GM21526 (cell line): Measurements from ENCODE around the gene SLC51A.
"Not testable (repeated sequence)": the region's sequence is repeated elsewhere in the genome, so short reads cannot be mapped to it uniquely, and the experiment has no call there.

Experiments
- ATAC-seq: cut with Tn5 transposase; IDR thresholded peaks from one replicate; pipeline ENCODE4 v1.9.1; 2021; ENCODE audit warnings: moderate library complexity; ENCODE audit not compliant: unreplicated experiment, low FRiP score

The SLC51A gene

DNA sequence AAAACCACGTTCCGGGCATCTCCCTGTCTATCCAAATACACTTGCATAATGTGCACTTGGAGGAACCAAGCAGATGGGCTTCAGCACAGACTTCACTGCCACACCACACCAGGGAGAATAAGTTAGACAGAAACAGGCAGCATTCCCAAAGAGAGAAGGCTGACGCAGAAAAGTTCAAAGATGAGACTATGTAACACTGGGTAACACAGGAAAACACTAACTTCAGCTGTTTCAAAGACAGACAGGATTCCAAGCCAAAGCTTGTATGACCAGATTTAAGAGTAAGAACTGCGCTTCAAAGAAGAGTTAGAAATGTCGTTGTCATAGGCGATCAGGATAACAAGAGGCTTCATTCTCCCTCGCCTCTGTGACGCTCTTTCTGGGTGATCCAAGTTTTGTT is 19.9 kb downstream of the SLC51A start:
- ATAC-seq = no peak

- ATAC-seq = no peak
Measured at GRCh38 chr3:196237203-196237602, 20.9 kb downstream of the SLC51A start.

DNA sequence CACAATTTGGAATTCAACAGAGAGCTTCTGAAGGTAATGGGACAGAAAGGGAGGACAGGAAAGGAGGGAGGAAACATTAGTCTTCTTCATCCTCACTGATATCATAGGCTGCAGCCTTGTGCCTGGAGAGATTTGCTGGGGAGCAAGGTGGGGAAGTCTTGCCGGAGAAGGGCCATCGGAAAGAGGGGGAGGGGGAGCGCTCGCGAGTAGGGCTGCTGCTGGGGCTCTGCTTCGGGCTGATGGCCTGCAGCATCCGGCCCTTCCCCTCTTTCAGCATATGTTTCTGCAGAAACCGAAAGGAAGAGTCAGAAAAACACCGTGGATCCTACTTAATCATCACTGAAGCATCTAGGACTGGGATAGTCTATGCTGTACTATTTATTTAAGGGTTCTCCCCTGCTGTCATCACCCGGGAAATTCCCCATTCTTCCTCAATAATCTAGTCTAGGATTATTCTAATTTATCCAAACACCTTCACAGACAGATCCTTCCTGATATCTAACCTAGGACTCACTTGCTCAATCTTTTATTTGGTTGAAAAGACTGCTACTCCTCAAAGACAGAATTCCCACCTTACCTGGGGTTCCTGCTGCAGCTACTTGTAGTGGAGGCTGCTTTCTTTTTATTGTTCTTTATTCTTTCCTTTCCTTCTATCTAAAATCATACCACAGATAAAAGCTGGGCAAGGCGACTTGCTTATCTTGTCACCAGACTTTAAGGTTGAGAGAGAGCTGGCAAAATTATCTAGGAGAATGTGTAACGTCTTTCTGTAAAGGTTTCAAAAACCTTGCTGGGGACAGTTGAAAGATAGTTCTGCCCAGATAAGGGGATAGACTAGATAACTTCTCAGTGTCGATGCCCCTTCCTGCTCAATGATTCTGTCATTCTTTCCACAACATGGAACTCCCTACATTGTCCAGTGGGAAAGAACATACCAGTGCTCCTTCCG is 22.6 kb downstream of the SLC51A start:
- ATAC-seq = no peak

GRCh38 chr3:196240424-196240823 is 24.1 kb downstream of the SLC51A start:
- ATAC-seq = no peak

DNA sequence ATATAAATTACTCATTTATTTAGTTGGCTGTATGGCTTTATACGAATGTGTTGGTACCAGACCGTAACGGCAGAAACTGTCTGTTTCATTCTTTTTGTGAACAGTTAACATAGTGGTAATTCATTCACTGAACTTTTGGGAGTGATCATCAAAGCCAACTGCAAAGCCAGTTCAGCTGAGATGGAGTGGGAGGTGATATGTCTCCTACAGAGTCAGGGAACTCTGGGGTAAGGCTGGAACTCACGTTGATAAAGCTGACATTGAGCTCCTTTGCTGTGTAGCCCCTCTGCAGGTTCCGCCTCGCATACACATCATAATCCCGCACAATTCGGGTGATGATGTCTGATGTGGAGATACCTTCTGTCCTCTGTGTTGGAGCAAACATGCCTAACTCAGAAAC is 25.4 kb downstream of the SLC51A start:
- no peak for ATAC-seq

- ATAC-seq = not testable (repeated sequence)
Measured at GRCh38 chr3:196244166-196244565, 27.8 kb downstream of the SLC51A start.

- ATAC-seq = no peak
Measured at GRCh38 chr3:196246612-196247308, 30.4 kb downstream of the SLC51A start.

- no peak for ATAC-seq
Measured at GRCh38 chr3:196251918-196252317, 35.6 kb downstream of the SLC51A start.

- ATAC-seq = no peak
Measured at GRCh38 chr3:196254376-196255283, 38.3 kb downstream of the SLC51A start.

- ATAC-seq = no peak
Measured at GRCh38 chr3:196255776-196256175, 39.4 kb downstream of the SLC51A start.

- no peak for ATAC-seq
Measured at GRCh38 chr3:196260784-196261183, 44.5 kb downstream of the SLC51A start.

- ATAC-seq = no peak
Measured at GRCh38 chr3:196263819-196264218, 47.5 kb downstream of the SLC51A start.

DNA sequence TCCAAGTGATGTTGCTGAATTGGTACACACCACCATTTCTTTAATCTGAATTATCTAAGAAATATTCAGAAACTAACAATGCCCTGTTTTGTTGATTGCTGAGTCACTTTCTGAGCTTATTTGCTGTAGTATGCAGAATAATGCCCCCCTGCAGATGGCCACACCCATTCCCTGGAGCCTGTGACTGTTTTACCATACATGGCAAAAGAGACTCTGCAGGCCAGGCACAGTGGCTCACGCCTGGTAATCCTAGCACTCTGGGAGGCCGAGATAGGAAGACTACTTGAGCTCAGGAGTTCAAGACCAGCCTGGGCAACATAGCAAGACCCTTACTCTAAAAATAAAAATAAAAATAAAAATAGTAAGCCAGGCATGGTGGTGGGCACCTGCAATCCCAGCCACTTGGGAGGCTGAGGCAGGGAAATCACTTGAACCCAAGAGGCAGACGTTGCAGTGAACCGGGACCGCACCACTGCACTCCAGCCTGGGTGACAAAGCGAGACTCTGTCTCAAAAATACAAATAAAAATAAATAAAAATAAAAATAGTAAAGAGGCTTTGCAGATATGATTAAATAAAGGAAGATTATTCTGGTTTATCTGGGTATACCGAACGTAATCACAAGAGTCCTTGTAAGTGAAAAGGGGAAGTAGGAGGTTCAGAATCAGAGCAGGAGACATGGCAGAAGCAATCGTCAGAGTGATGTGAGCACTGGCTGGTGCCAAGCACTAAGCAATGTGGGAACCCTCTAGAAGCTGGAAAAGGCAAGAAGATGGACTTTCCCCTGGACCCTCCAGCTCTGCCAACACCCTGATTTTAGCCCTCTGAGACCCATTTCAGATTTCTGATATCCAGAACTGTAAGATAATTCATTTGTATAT is 52.2 kb downstream of the SLC51A start:
- ATAC-seq = no peak

- no peak for ATAC-seq
Measured at GRCh38 chr3:196270499-196270898, 54.2 kb downstream of the SLC51A start.

DNA sequence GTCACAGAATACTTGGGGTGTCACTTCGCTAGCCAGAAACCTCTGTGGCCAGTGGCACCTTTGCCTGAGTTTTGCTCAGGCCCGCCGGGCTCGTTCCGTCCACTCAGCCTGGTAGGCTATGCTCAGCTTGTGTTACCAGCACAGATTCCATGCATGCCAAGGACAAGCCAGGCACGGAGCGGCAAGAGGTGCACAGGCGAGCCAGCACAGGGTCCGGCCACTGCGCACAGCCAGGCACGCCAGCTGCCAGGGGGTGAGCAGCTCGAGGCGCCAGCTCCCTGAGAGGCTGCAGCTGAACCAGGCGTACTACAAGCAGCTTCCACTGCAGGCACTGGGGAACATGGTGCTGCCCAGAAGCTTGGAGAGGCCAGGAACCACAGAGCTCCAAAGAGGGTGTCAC is 56.5 kb downstream of the SLC51A start:
- ATAC-seq = no peak

GRCh38 chr3:196273655-196274054 is 57.3 kb downstream of the SLC51A start:
- no peak for ATAC-seq

DNA sequence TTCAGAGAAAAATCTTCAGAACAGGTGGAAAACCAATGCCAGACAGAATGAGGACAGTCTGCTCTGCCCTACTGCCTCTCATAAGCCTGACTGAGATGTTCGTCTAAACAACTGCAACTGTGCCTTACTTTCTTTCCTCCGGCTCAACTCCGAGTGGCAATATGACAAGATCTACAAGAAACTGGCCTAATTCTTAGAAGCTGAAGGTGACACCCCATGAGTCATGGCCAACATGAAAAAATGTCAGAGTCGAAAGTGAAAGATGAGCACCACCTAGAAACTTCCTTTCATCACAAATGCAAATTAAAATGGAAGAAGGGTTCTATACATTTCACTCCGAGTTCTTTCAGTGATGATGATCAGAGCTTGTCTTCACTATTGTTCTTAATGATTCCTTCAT is 58.3 kb downstream of the SLC51A start:
- peak; percentile 77 for ATAC-seq

- no peak for ATAC-seq
Measured at GRCh38 chr3:196275126-196275525, 58.8 kb downstream of the SLC51A start.

DNA sequence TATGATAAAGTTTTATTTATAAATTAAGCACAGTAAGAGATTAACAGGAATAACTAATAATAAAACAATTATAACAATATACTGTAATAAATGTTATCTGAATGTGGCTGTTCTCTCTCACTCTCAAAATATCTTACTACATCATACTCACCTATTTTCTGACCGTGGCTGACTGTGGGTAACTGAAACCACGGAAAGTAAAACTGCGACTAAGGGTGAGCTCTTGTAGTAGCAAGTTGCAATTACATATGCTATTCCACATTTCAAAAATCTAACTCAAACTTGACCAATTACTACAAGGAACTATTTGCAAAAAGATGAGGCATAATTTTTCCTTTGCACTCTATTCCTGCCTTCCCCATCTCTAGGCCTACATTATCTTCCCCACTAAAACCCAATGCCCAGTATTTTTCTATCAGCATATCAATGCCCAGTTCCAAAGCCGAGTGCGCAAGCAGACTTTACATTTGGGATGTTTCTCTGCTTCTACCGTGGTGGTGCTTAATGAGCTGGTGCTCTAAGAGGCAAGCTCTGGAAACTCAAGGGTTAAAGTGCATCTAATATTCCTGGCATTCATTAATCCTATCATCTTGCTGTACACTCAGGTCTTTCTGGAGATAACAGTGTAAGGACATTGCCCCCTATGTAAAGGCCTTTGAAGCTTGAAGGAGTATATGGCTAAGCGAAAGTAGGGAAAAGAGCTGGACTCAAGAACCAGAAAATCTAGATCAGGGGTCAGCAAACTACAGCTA is 64.5 kb downstream of the SLC51A start:
- ATAC-seq = no peak
